Measurements from ENCODE around the gene SSNA1.

Gene SSNA1

DNA sequence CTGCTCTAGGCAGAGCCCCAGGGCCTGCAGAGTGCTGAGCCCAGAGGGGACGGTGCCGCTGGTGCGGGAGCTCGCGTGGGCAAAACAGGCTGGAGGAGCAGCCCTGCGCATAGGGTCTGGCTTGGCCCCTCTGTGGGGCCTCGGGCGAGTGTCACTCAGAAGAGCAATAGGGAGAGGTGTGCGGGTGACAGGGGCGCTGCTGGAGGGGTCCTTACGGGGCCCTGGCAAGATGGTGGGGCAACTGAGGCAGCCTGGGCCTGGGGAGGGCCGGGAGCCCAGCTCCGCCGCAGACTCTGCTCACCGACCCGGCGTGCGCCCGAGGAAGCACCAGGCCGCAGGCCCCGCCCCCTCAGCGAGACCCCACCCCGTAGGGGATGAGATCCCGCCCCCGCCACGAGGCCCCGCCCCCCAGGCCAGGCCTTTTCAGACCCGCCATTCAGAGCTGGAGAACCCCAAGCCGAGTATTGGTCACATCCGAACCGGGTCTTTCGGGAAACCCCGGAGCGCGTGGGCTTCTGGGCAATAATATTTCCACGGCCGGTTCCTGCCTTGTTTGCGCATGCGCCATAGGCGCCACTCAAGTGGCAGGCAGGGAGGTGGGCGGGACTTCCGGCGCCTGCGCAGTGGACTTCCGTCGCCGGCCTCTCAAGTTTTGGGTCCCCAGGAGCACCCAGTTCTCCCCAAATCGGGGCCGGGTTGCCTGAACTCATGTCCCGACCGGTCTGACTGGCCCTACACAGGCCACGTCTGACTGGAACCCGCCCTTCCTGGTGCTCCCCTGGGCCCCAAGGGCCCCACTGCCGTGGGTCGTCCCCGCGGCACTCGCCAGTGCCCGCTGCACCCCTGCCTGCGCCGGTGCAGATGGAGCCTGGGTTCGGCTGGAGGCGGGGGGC lies 34.8 kb downstream of the SSNA1 start:
- peak; percentile 99 for DNase-seq

DNA sequence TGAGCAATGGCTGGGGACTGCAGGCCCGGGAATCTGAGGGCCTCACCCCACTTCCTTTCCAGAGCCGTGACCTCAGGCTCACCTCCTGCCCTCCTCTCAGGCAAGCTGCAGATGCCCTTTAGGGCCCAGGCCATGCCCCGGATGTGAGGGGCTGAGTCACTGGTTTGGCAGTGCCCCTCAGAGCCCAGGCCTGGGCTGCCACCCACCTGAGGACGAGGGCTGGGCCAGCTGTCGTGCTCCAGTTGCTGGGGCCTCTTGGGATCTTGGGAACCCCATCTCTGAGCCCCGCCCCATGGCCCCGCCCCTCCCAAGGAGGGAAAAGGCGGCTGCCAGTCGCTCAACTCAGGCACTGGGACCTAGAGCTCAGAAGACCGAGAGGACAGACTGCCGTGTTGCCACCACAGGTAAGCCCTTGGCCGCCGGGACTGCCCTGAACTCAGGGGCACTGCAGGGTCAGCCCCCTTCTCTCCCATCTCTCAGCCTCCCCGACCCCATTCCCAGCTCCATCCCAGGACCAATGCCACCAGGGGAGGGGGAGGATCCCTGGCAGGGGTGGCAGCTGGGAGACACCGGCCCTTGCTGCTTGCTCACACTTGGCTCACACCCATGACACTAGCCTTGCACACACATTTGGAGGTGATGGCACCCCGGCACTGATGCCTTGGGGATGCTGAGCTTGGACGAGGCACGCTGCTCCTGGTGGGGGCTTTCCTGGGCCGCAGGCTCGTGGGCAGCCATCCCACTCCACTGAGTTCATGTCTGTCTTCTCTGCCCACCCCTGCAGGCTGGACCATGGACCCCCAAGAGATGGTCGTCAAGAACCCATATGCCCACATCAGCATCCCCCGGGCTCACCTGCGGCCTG lies 36.6 kb downstream of the SSNA1 start, which contains the start of gene CYSRT1:
TSS of gene CYSRT1 (plus strand) at position 345 of the 865 bp plus-strand sequence. CDS start at position 793, 448 bp downstream.
- no peak for DNase-seq

DNA sequence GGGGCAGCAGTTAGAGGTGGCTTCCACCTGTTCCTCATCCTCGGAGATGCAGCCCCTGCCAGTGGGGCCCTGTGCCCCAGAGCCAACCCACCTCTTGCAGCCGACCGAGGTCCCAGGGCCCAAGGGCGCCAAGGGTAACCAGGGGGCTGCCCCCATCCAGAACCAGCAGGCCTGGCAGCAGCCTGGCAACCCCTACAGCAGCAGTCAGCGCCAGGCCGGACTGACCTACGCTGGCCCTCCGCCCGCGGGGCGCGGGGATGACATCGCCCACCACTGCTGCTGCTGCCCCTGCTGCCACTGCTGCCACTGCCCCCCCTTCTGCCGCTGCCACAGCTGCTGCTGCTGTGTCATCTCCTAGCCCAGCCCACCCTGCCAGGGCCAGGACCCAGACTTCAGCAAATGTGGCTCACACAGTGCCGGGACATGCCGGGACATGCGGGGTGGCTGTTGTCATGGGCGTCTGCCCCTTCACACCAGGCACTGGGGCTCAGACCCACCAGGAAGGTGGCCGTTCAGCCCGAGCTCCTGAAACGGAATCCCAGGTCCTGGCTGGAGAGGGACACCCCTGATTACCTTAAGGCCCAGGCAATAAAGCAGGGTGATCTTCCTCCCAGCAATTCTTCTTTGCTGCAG lies 37.3 kb downstream of the SSNA1 start:
- DNase-seq: no peak

DNA sequence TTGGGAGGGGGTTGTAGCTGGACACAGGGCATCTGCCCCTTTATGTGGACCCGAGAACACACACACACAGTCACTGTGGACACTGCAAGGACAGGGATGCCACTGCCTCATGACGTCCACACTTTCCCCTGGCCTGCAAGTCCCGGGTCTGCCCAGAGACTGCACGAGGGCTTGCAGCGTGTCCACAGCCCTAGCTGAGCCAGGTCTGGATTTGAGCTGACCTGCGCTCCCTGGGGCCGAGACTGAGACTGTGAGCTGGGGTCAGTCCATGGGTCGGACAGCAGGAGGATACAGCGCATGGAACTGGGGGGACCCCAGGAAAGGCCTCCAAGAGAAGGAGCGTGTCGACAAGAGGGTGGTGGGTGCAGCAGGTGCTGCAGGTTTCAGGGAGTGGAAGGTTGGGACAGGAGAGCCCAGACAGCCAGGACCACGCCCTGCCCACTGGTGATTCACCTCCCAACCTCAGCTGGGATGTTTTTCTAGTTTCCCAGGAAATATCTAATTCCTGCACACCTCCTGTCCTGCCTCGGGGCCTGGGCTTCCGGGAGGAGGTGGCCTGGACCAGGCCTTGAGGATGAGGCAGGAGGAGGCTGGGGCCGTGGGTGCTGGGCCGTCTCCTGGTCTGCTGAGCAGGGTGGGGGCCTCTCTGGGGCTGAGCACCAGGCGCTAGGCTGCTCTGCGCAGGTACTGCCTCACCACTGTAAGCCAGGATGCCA lies 38.0 kb downstream of the SSNA1 start:
- DNase-seq: no peak

DNA sequence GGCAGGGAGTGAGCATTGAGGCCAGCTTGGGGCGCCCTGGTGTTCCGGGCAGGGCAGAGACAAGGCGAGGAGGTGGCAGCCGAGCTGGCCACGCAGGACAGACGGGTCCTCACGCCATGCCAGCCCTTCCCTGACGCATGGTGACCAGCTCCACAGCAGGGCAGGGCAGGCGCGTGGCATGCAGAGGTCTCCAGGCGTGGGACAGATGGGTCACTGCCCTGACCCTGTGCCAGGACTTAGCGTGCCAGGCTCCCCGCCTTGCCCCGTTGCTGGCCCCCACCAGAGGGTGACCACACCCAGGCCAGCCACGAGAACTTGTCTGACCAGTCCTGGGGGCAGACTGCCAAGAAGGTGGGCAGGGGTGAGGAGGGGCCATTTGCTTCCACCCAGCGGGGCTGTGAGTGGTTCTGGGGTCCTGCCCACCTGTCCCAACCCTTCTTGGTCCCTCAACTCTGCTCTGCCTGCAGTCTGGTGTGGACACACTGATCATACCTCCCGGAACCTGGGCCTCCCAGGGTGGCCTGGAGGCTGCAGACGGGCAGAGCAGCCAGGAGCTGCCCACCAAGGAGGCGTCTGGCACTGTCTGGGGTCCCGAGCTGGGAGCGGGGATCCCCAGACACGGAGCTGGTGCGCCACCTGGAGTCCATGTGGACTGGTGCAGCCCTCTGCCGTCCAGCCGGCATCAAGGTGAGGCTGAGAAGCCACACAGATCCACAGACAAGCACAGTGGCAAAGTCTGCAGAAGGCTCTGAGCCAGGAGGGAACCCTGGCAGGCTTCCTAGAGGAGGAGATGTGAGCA lies 38.8 kb downstream of the SSNA1 start, which contains the start of gene RNF224:
TSS of gene RNF224 (plus strand) at position 449 of the 799 bp plus-strand sequence. CDS start 834 bp downstream, outside the sequence.
- DNase-seq: peak; percentile 84

DNA sequence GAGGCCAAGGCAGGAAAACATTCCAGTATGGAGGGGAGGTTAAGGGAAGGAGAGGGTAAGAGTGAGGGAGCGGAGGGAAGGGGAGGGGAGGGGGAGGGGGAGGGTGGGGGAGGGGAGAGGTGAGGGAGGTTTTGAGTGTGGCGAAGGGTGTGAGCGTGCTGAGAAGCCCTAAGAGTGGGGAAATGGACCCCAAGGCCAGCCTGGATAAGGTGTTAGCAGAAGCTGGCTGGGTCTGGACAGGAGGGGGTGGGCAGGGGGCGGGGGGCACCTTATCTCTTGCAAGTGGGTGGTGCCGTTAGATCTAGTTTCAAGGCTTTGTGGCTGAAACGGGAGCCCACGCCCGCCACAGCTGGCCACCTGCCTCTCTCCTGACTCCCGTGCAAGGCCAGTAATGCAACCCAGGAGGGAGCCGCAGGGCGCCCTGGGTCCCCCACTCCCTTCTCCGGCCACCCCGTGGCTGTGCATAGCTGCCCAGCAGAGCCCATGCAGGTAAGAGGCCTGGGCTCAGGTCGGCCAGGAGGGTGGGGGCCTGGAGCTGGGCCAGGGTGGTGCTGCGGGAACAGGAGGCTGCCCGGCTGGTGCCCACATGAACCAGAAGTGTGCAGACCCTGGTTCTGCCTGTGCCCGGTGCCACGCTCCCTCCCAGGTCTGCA lies 39.5 kb downstream of the SSNA1 start:
- no peak for DNase-seq

DNA sequence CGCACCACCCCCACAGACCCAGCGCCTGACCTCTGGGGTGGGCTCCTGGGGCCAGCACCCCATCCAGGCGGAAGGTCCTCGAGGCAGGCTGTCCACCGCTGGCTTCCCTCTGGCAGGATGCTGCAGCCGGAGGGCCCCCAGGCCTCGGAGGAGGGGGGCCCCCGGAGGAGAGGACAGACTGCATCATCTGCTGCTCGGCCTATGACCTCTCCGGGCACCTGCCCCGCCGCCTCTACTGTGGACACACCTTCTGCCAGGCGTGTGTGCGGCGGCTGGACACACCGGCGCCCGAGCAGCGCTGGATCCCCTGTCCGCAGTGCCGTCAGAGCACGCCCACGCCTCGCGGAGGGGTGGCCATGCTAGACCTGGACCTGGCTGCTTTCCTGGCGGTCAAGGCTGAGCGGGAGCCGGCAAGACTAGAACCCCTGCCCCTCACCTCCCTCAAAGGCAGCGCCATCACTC lies 40.1 kb downstream of the SSNA1 start:
- DNase-seq: no peak

DNA sequence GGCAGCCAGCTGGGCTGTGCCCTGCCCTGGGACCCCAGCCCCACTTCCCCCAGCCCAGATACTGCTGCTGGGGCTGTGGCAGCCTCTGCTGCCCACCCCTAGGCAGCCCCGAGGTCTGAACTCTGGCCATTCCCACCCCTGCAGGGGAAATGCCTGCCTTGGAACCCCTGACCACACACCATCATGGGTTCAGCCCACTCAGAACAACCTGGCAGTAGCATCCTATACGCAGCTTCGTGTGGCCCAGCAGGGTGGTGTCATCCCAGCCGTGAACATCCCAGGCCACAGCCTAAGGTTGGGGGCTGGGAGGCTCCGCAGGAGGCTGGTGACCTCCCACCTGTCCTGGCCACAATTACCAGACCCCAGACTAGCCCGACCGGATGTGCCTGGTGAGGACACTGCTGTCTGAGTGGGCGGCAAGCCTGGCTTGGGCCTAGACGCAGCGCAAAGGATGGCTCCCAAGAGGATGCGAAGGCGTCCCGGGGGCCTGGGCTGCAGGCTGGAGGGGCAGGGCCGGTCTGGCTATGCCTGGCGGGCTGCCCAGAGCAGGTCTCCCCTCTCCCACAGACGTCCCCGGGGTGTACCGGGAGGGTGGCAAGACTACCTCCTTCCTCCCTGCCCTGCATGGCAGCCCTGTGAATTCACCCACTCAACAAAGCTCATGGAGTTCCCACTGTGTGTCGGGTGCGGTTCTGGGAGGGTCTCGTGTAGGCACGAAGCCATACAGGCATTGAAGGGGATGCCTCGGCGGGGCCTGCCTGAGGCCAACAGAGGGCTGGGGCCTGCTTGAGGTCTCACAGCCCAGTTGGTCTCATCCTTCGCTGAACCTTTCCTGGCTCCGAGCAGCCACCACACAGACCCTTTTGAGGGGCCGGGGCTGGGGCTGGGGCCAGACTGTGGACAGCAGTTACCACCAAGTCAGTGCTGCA lies 40.8 kb downstream of the SSNA1 start:
- no peak for DNase-seq

DNA sequence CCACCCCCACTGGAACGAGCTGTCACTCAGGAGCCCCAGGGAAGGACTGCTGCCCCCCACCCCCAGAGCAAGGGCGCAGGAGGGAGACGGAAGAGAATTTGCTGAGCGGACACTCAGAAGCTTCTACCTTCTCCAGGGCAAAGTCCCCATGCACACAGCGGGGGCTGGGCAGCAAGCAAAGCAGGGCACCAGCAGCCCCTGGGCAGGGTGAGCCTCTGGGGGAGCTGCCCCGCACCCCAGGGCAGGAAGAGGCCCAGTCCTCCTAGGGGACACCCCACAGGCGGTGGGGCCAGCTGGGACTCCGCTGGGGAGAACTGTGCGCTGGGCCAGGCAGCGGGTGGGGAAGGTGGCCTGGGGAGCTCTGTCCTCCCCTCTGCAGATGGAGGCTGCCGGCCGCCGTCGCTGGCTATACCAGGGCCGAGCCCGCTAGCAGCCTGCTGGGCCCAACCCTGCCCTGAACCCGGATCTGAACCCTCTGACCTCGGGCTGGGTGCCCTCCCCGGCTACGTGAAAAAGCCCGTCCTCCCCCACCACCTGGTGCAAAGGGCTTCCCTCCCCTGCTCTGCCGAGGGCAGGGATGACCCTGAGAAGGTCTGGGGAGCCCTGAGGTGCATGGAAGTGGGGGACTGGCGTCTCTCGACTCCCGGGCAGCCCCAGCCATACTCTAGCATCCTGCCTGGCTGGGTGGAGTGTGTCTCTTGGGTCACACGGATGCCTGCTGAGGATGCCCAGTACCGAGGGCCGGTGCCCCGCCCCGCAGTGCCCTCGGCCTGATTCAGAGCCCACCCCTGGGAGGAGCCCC lies 41.6 kb downstream of the SSNA1 start:
- no peak for DNase-seq

DNA sequence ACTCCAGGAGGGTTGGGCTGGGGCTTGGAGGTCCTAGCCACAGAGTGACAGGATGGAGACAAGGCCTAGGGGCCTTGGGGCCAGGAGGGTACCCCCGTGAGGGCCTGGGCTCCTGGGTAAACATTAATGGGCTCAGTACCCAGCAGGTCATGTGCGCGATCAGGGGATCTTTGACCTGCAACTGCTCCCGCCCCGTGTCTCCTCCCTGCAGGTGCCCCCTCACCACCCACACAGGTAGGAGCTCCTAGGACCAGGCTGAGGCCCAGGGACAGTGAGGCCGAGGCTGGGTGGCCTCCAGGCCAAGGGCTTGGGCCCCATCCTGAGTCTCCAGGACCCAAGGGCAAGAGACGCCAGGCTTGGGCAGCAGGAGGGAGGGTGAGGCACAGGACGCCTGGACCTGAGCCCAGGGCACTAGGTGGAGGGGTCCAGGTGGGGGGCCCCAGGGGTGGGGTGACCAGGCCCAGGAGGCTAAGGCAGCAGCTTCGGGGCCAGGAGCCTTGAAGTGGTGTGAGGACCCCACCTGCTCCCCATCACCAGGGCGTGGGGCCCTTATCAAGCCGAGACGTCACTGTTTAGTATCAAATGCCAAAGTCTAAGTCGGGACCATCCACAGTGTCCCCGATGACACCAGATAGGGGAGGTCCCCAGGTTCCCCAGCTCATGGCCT lies 42.4 kb downstream of the SSNA1 start, which contains the start of gene SLC34A3:
TSS of gene SLC34A3 (plus strand) at position 197 of the 667 bp plus-strand sequence. CDS start 802 bp downstream, outside the sequence.
- DNase-seq: no peak

DNA sequence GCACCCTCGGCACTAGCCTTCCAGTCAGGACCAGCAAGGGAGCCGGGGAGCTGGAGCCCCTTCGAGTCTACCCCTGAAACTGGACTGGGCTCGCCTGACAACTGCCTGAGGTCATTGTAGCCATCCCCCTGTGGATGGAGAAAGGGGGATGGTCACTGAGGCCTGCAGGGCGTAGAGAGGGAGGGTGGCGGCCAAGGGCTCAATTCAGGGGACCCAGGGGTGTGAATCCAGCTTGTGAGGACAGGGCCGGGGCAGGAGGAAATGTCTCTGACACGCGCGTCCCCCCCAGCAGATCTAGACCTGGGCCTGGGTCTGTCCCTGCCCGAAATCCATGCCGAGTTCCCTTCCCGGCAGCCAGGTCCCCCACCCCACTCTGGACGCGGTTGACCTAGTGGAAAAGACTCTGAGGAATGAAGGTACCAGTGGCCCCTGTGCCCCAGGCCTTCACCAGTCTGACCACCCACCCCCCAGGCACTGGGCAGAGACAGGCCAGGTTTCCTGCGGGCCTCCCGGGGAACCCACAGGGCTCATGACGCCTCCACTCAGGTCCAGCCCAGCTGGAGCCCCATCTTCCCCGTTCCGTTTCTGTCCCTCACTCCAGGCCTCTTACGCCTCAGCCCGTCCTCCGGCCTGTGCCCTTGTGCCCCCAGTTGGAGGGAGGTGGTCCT lies 43.0 kb downstream of the SSNA1 start:
- DNase-seq: no peak

DNA sequence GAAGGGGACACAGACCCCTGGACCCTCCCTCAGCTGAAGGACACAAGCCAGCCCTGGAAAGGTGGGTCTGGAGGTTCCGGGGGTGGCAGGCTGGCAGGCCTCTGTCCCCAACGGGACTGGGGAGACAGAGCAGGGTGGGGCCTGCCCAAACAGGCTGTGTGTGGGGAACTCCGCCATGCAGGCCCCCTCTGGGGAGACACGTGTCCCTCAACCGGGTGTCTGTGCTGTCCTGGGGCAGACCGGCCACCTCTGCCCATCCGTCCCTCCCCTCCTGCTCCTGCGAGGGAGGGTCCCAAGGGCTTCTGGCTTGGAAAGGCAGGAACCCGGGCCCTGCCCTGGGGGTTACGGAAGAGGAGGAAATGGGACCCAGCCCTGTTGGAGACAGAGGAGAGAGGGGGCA lies 43.6 kb downstream of the SSNA1 start:
- DNase-seq: no peak

DNA sequence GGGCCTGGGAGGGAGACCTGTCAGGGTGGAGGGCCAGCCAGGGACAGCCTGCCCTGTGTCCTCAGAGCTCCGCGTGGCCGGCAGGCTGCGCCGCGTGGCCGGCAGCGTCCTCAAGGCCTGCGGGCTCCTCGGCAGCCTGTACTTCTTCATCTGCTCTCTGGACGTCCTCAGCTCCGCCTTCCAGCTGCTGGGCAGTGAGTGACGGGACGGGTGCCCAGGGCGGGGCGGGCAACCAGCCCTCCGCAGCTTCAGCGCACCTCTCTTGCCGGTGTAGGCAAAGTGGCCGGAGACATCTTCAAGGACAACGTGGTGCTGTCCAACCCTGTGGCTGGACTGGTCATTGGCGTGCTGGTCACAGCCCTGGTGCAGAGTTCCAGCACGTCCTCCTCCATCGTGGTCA lies 44.0 kb downstream of the SSNA1 start:
- DNase-seq: no peak

DNA sequence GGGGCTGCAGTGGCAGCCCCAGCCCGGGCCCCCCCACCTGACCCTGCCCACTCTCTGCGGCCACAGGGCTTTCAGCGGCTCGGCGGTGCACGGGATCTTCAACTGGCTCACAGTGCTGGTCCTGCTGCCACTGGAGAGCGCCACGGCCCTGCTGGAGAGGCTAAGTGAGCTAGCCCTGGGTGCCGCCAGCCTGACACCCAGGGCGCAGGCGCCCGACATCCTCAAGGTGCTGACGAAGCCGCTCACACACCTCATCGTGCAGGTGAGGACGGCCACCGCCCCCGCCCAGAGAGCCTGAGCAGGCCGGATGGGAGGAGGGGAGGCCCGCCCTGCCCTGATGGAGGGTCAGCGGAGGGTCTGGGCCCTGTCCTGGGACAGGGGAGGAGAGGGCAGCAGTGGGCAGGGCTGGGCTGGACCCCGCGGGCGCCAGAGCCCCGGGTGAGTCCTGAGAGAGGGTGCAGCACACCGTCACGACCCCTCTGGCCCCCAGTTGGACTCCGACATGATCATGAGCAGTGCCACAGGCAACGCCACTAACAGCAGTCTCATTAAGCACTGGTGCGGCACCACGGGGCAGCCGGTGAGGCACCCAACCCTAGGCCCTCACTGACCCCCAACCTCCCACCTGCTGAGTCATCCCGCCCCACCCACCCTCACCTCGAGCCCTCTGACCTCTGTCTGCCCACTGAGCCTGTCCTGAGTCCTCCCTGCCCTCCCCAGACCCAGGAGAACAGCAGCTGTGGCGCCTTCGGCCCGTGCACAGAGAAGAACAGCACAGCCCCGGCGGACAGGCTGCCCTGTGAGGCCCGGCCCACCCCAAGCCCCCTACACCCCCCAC lies 44.9 kb downstream of the SSNA1 start:
- peak; percentile 37 for DNase-seq

DNA sequence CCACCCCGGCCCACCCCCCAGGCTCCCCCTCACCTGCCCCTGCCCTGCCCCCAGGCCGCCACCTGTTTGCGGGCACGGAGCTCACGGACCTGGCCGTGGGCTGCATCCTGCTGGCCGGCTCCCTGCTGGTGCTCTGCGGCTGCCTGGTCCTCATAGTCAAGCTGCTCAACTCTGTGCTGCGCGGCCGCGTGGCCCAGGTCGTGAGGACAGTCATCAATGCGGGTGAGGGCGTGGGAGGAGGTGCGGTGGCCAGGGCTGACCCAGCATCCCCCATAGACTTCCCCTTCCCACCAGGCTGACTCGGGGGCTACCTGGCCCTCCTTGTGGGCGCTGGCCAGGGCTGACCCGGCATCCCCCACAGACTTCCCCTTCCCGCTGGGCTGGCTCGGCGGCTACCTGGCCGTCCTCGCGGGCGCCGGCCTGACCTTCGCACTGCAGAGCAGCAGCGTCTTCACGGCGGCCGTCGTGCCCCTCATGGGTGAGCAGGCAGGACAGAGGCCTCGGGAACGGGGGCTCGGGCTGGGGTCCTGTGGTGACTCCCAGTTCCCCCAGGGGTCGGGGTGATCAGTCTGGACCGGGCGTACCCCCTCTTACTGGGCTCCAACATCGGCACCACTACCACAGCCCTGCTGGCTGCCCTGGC lies 45.7 kb downstream of the SSNA1 start:
- DNase-seq: peak; percentile 43

All from NCI-H69 (cell line).